Ovary (tissue), 9 donors: ENCODE measurements around the gene NEO1. TPM values are rescaled to one million over a fixed set of nuclear protein-coding genes. Genes with fewer than 3 reads are reported as not detected.

Source experiments
- DNase-seq, 5 donors: peaks; one replicate each; pipeline ENCODE4 v3.0.0-alpha.2; 2019 to 2020
- H3K27ac ChIP-seq, 2 donors: fragments of 200-600 bp; one replicate each; pipeline versions ENCODE4 v1.5.1 to v1.8.0; 2019 to 2022
- H3K27me3 ChIP-seq: fragments of 200-600 bp; one replicate; pipeline ENCODE4 v1.8.0; 2022
- H3K36me3 ChIP-seq: fragments of 200-600 bp; sonication (generic); one replicate; pipeline ENCODE4 v1.5.1; 2019
- H3K4me1 ChIP-seq: one replicate; pipeline ENCODE4 v1.8.1; 2013; ENCODE audit warnings: mild to moderate bottlenecking, moderate library complexity; ENCODE audit not compliant: insufficient read depth
- H3K4me3 ChIP-seq: fragments of 200-600 bp; sonication (generic); one replicate; pipeline ENCODE4 v1.5.1; 2017
- H3K9me3 ChIP-seq, 2 donors: fragments of 200-600 bp in 1 of 2; sonication (generic) in 1 of 2; one replicate each; pipeline versions ENCODE4 v1.5.1 to v1.8.1; 2013 to 2019; ENCODE audit warnings: mild to moderate bottlenecking in 1 of 2, moderate library complexity in 1 of 2
- CTCF ChIP-seq, 3 donors: fragments of 450-650 bp in 2 of 3; fragments of 200-600 bp in 1 of 3; IDR thresholded peaks; one replicate each; pipeline versions ENCODE4 v1.5.1 to v1.8.0; 2016 to 2022; ENCODE audit warnings: antibody characterized with exemption in 3 of 3, mild to moderate bottlenecking in 1 of 3
- EP300 ChIP-seq: sonication (generic); formaldehyde crosslinking; IDR thresholded peaks from one replicate; pipeline ENCODE4 v1.6.1; 2017; ENCODE audit warnings: antibody characterized with exemption
- POLR2A ChIP-seq: fragments of 450-650 bp; IDR thresholded peaks from one replicate; pipeline ENCODE4 v1.6.1; 2017; ENCODE audit warnings: antibody characterized with exemption, mild to moderate bottlenecking, moderate library complexity
- WGBS, 3 donors: extraction: QIAGEN DNeasy Blood & Tissue Kit in 1 of 3; methylation state at CpG; one replicate each; pipeline versions ENCODE4 v1.1.5 to v1.1.7; 2013 to 2017; 5-methylcytosine and 5-hydroxymethylcytosine counted together
- intact Hi-C, 4 donors: fragments of 100-400 bp; cut with DNase I; formaldehyde crosslinking; loops; one replicate each; pipeline versions ENCODE4 v1.11.0 to v1.15.1; 2022 to 2023
- polyA plus RNA-seq, 2 donors: library from polyadenylated mRNA; stranded (reverse); fragments of 200-250 nt in 1 of 2; fragments of 350-450 nt in 1 of 2; fragmentation: Illumina TruSeq in 1 of 2; extraction: RNeasy Lipid Tissue Mini Kit (QIAGEN cat#74804) in 1 of 2; gene quantifications; one replicate each; pipeline ENCODE4 v1.2.3, GENCODE V29; 2013 to 2014
- total RNA-seq, 7 donors: library from RNA; depleted of rRNA in 2 of 7; stranded (reverse); fragments of >200 nt in 2 of 7; fragmentation: NEBNext Ultra II Directional in 3 of 7; extraction: Animal tissue kit (Norgen Biotek cat#: 25700) in 3 of 7; gene quantifications; one replicate each; pipeline versions ENCODE4 v1.1.0 to v1.2.4, GENCODE V29; 2016 to 2023
- donor health status: DM: no; HTN: no; CAD: no; lungs with moderate emphysema.
- donor health status: DM: no; HTN: no; CAD: no.
- donor health status: Bipolar disorder and iron deficiency.
- donor health status: DM: yes; HTN: yes; CAD: no.
- donor health status: DM: no; HTN: no; CAD: no.
- donor health status: DM: yes; HTN: yes; CAD: no.

NEO1 gene
- total and polyA plus RNA-seq, 9 donors: 22.8 to 54.7 (median 40.7) TPM

- WGBS, 3 donors: 52 to 56% (median 55%) methylated on average over 5 of the region's 5 CpGs
- Histone ChIP-seq H3K4me1 (no peaks in the 10 kb centered on the region), H3K27me3 (no peaks in the 10 kb centered on the region), H3K4me3 (no peak overlapping the region), H3K27ac (no peak overlapping the region), H3K9me3 (no peaks in the 10 kb centered on the region), H3K36me3 (no peaks in the 10 kb centered on the region)
- TF ChIP-seq CTCF (IDR thresholded peaks at IDR 0.05): no peak
- TF ChIP-seq EP300: no peak
- intact Hi-C loops: no loop called here
- no peak for DNase-seq
Observed at GRCh38 chr15:73046073-73046472, 6.2 kb upstream of the NEO1 start.

GRCh38 chr15:73047882-73048281 lies 4.4 kb upstream of the NEO1 start:
- TF ChIP-seq POLR2A (no peak), EP300 (no peak), CTCF (IDR thresholded peaks at IDR 0.05) (no peak)
- intact Hi-C loops: no loop called here
- H3K4me3 ChIP-seq: no peak overlapping the region
- H3K27me3 ChIP-seq: no peaks in the 10 kb centered on the region
- DNase-seq: no peak
- H3K27ac ChIP-seq: no peak overlapping the region
- no peaks in the 10 kb centered on the region for H3K36me3 ChIP-seq
- no peaks in the 10 kb centered on the region for H3K9me3 ChIP-seq
- WGBS, 3 donors: 80 to 87% (median 83%) methylated on average over 6 of the region's 6 CpGs
- no peaks in the 10 kb centered on the region for H3K4me1 ChIP-seq

GRCh38 chr15:73048624-73049295 lies 3.5 kb upstream of the NEO1 start:
- no peaks in the 10 kb centered on the region for H3K9me3 ChIP-seq
- TF ChIP-seq EP300 (no peak), CTCF (IDR thresholded peaks at IDR 0.05) (no peak), POLR2A (no peak)
- no peak overlapping the region for H3K4me3 ChIP-seq
- DNase-seq: no peak
- no peaks in the 10 kb centered on the region for H3K27me3 ChIP-seq
- H3K4me1 ChIP-seq: no peaks in the 10 kb centered on the region
- intact Hi-C loops: no loop called here
- no peak overlapping the region for H3K27ac ChIP-seq
- no peaks in the 10 kb centered on the region for H3K36me3 ChIP-seq
- 49 to 58% (median 50%) methylated on average over 3 of the region's 3 CpGs for WGBS, 3 donors

GRCh38 chr15:73049564-73050215 lies 2.6 kb upstream of the NEO1 start:
- Histone ChIP-seq H3K4me3 (no peak overlapping the region), H3K27ac (no peak overlapping the region), H3K9me3 (no peaks in the 10 kb centered on the region), H3K27me3 (no peaks in the 10 kb centered on the region), H3K4me1 (peaks cover 2% of the 10 kb centered on the region), H3K36me3 (no peaks in the 10 kb centered on the region)
- TF ChIP-seq CTCF (IDR thresholded peaks at IDR 0.05) (no peak), POLR2A (no peak), EP300 (no peak)
- no peak for DNase-seq
- intact Hi-C loops: loop anchor here in 1 of 4 donors (10.0 kb wide), 1 partner anchor 255 kb away; no protein-coding TSS in a partner anchor
- 64 to 73% (median 70%) methylated on average over 4 of the region's 4 CpGs for WGBS, 3 donors
